SK-N-MC (cell line): ENCODE measurements around the gene CDKAL1.

Experiments used
- EZH2 ChIP-seq: fragments of 200-600 bp; sonication (generic); IDR thresholded peaks from one replicate; pipeline ENCODE4 v1.6.1; 2017; ENCODE audit warnings: antibody characterized with exemption
- FOXP2 ChIP-seq: optimal IDR thresholded peaks from 2 replicates; pipeline ENCODE3; 2011; ENCODE audit warnings: mild to moderate bottlenecking, moderate library complexity; ENCODE audit not compliant: insufficient read depth; ENCODE audit errors: extremely low read length, control extremely low read depth
- POLR2AphosphoS5 ChIP-seq: IDR thresholded peaks from 2 replicates; pipeline ENCODE4 v1.6.1; 2012; ENCODE audit warnings: mild to moderate bottlenecking, low read depth, low read length, borderline replicate concordance

- TF ChIP-seq POLR2AphosphoS5 (no peak), EZH2 (no peak), FOXP2 (no peak)
These were observed 537.7 kb downstream of the CDKAL1 start for GRCh38 chr6:21071780-21072468.
